HG03354 (cell line): Measurements from ENCODE around the gene NACC2.

Source experiments
- ATAC-seq: cut with Tn5 transposase; IDR thresholded peaks from one replicate; pipeline ENCODE4 v1.9.1; 2021; ENCODE audit warnings: mild to moderate bottlenecking; ENCODE audit not compliant: unreplicated experiment, poor library complexity, severe bottlenecking

The NACC2 gene

DNA sequence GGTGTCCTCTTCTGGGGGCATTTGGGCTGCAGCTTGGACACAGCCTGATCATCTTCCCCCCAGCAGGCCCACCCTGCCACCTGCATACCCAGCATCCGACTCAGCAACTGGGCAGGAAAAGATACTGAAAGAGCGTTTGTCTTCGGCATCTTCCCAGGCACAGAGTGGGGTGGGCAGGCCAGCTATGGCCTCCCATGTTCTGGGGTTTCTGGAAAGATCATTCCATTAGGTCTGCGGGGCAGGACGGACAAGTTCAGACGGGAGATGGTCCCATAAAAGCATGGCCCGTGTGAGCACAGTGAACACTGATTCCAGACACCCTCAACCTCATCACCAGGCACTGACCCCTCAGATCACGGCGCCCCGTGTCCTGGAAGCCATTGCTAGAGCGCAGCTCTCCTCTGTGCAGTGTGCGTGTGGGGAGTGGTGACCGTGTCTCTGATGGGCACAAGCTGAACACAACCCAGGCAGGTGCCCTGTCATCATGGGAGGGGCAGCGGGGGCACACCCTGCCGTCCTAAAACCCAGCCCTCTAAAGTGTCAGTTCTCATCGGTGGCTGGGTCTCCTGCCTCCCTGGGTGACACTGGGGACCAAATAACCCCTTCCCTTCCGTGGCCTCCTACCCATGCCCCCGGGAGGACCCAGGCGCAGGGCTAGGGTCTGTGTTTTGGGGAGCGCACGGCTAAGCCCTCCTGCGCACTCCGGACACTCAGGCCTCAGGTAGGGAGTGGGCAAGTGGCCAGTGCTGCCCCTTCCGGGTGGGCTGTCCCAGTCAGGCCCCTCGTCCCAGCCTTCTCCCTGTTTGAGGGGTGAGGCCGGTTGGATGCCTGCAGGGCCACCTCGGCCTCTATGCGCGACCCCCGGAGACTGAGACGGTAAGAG is 36.8 kb upstream of the NACC2 start:
- ATAC-seq: no peak

DNA sequence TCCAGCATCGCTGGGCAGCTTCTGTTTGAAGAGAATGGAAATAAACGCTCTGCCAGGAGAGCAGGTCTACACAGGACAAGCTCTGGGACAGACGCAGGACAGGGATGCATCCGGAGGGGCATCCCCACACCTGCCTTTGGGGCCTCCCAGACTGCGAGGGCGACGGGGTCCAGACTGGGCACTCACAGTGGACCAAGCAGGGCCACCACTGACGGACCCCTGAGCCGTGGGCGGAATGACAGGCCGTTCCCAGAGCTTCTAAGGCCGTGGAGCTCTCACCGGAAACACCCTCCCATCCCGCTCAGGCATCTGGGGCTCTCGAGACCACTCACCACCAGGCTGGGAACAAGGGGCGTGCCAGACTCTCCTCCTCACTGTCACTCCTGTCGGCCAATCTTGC is 34.1 kb upstream of the NACC2 start:
- no peak for ATAC-seq

DNA sequence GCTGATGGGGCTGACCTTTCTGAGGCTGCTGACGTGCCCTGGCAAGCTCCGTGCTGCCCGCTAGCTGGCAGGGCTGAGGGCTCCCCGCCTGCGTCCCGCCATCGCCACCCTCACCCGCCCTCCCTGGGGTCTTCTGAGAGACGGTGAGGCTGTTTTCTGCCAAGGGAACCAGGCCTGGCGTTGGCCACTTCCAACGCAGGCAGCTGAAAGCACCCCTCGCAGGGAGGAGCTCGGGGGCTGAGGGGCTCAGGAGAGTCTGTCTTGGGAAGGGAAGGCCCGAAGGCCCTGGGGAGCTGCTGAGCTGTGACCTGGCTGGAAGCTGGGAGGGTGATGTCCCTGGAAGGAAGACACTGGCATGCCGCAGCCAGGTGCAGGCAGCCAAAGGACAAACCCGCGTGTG is 33.3 kb upstream of the NACC2 start:
- no peak for ATAC-seq

DNA sequence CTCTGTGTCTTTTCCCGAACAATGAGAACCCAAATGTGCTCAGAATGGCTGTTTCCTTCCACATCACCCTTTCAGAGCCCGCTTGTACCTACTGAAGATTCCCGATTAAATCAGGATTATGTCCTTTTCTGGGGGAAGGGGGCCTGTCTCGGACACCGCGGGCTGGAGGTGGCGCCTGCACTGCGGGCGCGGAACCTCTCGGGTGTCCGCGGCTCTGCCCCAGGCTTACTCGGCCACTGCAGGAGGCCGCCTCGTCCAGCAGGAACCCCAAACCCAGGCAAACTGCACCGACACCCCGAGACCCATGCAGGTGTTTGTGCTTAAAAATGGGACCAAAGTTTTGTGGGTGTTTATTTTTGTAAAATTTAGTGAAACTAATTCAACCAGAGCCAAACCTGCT is 32.2 kb upstream of the NACC2 start:
- no peak for ATAC-seq

DNA sequence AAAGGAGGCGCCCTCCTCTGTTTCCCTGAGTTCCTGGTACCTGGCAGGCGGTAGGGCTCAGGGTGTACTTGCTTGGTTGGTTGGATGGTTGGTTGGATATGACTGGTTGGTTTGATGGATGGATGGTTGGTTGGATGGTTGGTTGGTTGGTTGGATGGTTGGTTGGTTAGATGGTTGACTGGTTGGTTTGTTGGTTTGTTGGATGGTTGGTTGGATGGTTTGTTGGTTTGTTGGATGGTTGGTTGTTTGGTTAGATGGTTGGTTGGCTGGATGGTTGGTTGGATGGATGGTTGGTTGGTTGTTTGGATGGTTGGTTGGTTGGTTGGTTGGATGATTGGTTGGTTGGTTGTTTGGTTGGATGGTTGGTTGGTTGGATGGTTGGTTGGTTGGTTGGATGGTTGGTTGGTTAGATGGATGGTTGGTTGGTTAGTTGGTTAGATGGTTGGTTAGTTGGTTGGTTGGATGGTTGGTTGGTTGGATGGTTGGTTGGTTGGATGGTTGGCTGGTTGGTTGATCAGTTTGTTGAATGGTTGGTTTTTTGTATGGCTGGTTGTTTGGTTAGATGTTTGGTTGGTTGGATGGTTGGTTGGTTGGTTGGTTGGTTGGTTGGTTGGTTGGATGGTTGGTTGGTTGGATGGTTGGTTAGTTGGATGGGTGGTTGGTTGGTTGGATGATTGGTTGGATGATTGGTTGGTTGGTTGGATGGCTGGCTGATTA is 30.0 kb upstream of the NACC2 start:
- ATAC-seq: no peak

DNA sequence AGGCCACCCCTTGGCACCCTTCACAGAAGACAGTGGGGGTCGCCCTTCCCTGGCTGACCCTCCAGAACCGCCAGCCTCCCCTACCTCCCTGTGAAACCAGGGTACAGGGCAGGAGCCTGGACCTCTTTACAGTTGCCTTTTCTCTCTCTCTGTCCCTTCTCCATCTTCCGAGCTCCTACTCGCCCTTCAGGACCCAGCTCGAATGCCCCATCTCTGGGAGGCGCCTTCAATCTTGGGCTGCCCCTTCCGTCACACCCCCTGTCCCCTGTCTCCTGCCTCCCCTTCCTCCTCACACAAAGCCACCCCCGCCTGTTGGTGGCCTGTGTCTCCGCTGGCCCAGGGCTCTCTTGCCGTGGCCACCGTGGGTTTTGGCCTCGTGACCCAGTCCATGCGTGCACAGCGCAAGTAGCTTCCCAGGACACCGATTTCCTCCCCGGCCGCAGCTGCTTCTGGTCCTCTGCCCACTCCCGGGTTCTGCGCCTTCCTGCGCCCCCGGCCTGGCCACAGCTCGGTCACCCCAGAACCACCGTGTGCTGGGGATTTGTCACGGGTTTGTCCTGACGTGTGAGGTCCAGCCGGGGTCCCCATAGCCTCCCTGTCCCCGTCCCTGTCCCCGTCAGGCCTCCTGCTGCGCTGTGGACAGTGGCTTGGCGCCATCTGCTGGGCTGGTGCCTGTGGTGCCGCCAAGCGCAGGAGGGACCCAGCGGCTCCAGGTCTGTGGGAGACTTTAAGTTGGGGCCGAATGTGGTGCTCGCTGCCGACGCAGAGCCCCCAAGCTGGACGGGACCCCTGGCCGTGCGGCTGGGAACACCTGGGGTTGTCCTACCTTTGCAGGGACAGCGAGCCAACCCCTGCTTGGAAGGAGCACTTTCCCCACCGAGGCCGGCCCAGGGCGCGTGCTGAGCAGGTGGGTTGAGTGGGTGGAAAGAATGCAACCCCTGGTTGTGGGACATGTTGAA is 27.6 kb upstream of the NACC2 start:
- ATAC-seq: no peak

DNA sequence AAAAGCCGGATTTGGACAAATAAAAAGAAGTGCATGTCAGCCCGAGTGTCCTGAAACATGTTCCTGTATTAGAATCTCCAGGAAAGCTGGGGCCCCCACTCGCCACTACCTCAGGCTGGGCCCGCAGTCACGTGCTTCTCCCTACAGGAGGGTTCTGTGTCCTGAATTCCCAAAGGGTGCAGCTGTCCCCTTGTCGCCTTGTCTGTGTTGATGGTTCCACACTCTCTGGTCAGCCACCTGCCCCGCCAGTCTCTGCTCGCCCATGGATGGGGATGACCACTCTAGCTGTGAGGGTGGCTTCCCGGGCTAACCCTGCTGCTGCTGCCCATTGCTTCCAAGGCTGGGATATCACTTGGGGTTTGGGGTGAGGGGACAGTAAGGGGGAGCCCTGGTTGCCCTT is 26.7 kb upstream of the NACC2 start:
- ATAC-seq: no peak

DNA sequence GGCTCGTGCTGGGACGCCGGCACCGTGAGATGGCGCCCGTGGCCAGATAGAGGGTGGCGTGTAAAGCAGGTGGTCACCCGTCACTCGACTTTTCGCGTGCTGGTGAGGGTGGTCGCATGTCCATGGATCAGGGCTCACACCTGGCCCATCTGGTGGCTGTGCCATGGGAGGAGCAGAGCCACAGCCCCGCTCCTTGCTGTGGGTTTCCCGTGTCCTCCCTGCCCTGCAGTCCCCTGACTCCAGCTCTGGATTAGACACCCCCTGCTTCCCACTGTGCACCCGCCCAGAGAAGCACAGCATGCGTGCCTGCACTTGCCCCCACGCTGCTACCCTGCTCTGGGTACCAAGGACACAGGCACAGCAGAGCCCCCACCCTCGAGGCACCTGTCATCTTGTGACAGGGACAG is 25.4 kb upstream of the NACC2 start:
- no peak for ATAC-seq

DNA sequence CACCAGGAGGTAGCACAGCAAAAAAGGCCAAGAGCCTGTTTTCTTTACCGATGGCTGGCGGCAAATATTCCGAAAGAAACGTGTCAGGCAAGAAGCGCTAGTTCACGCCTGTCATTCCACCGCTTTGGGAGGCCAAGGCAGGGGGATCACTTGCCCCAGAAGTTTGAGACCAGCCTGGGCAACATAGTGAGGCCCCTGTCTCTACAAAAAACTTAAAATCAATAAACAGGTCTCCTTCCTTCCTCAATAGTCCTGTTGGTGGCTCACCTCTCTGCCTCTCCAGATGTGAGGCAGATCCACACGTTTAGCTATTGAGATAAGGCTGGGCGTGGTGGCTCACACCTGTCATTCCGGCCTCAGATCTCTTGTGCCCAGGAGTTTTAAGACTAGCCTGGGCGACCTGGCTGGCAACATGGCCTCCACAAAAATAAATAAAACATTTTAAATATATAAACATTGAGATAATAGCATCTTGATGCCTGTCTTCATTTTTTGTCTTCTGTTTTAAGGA is 24.8 kb upstream of the NACC2 start:
- no peak for ATAC-seq

DNA sequence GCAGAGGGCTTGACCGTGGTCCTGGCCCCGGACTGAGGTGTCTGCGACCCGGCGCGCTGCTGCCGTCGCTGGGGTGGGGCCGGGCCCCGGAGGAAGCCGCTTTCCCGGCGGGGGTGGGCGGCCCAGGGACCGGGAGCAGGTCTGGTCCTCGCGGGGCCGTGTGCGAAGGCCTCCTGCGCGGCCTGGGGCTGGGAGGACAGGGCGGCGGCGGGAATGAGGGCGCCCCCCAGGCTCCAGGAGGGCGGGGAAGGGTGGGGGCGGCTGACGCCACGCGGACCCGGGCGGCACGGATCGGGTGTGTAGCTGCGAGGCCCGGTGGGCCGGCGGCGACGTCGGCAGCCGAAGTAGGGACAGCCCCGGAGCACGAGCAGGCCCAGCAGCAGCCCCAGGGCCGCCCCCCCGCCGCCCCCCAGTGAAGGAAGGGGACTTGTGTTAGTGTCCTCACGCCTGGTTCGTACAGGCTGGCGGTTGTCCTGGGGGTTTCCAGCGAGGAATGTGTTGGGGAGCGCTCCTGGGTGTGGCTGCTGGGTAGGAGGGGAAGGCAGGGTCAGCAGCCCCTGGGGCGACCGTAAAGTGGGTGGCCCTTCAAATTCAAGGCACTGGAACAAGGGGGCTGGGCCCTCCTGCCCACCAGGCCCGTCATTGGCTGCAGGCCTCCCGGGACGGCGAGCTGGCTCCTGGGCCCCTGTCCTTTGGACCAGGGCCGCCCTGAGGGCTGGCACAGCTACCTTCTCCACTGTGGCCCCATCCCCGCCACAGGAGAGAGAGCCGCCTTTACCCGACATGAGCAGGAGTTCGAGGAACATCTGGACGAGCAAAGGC is 24.2 kb upstream of the NACC2 start:
- ATAC-seq: peak; percentile 20

DNA sequence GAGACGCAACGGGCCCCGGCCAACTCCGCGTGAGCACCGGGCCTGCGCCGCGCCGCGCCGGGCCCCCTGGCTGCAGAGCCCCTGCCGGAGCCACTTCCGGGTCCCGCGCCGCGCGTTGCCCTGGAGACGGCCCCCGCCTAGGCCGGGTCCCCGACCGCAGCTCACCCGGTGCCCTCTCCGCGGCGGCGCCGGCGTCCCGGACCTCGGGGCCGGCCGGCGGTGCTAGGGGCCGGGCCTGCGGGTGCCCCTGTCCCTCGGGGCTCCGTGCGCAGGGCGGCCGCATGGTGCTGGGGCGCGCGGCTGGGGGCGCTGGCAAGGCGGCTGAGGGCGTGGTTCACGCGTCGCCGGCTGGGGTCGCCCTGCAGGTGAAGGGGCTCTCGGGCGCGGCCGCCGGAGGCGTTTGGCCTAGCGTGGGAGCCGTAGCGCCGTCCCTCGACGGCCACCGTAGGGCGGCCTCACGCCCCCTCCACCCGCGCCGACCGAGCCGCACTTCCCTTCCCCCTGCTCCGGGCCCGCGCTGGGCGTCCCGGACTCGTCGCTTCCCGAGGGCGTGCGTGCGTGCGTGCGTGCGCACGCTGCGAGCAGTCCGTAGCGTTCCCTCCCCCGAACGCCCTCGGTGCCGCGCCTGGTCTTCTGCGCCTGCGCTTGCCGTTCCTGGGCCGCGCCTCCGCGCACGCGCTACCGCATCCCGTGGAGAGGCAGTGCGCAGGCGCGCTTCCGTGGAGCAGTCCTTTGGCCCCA is 23.4 kb upstream of the NACC2 start, which contains the start of gene TMEM250:
TMEM250 (minus strand) TSS at position 556 of the 741 bp plus-strand sequence. CDS start 1,975 bp downstream, outside the sequence.
- ATAC-seq: peak; percentile 73

DNA sequence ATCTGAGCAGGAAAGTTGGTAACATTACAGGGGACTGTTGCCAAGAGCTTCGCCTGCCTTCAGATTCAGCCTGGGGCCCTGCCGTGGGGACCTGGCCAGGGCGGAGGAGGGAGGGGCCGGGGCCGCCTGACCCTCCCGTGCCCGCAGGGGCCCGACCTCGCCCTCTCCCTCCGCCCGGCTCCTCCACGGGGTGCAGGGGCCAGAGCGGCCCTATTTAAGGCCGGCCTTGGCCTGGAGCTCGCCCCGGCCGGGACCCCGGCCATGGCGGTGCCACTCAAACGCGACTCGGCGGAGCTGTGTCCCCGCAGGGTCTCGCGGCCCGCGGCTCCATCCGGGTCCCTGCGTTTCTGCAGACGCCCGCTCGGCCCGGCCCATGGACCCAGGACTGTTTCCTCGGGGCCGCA is 22.8 kb upstream of the NACC2 start:
- ATAC-seq: peak; percentile 15

DNA sequence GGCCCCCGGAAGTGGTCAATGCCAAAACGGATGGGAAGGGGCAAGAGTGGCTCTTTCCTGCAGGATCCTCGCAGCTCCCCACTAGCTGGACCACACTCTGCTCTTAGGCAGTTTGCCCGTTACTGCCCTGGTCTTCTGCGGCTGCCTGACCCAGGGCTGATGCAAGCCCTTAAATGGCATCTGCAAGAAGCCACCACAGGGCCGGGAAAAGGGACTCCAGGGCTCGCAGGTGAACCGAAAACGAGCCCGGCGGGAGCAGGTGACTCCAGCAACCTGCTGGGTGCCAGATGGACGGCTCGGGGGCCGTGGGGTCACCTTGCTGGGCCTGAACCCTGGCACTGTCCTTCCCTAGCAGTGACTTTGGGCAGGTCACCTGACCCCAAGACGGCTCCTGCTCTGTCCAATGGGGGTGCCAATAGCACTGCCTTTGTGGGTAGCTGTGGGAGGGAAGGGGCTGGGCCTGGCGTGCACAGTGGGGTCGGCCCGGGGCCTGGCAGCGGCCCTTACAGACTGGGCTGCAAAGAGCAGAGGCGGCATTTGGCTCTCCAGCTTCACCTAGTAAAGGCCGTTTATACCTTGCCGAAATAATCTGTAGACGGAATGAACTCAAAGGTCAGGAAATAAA is 22.3 kb upstream of the NACC2 start:
- ATAC-seq: no peak

DNA sequence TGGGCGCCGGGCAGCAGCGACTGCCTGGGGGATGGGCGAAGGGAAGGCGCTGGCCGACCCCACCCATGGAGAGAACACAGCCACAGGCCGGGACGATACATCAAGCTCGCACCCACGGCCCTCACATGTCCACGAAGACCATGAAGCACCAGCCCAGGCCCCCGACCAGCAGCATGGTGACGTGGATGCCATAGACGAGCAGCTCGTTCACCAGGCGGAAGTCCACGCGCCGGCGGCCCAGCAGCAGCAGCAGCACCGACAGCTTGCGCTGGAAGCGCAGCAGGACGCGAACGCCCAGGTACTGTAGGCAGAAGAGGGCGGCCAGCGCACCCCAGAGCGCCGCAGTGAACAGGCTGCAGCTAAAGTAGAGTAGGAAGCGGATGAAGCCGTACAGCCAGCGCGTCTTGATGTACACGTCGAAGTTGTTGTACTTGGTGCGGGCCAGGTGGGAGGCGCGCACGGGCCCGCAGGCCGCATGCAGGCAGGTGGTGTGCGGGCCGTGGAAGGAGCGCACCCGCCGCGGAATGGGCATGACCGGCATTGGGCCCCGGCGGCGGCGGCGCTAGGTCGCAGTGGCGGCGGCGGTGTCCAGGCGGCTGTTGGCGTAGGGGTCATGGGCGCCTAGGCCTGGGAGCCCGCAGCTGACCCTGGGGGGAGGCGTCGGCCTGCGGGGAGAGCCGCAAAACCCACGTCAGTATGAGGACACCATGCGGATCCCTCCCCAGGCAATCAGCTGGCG is 21.4 kb upstream of the NACC2 start:
- no peak for ATAC-seq

DNA sequence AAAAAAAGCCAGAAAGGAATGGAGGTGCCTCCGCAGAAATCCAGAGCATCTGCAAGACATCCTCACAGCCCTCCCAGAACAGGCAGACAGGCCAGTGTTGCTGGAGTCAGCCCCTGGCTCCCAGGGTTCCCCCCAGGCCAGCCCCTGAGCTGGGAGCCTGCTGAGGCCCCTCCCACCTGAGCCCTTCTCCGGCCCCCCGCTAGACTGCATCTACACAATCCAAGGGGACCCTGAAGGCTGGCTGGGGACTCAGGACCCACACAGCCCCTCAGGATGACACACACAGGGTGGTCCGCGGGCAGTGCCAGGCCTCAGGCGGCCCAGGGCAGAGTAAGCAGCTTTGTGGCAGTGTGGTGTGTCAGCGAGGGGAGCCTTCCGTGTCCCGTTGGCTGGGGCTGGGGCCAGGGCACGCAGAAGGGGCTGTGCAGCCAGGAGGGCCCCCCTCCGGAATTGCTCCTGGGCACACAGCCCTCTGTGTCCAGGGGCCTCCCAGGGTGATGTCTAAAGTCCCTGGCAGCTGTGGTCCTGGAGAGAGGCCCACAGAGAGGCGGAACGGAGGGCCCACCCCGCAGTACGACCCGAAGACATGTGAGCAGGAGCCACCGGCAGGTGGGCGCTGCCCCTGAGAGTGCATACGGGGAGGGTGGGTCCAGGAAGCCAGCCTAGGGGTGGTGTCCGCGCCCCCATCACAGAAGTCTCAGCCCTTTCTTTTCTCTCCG is 20.7 kb upstream of the NACC2 start:
- ATAC-seq: no peak

DNA sequence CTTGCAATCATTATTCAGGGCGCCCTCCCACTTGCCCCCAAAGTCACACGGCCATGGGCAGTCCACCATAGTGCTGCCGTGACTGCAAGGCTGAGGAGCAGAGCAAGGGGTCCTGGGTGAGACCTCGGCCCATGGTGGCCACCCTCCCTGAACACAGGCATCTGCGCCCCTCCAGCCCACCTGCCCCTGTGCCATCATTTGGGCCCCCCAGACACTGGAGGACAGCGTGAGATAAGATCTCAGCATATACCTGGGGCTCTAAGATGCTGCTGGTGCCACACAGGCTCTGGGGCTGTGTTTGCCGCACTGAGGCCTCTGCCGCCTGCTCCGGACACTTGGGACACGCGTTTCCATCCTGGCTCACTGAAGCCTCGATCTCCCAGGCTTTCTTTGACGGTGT is 20.1 kb upstream of the NACC2 start:
- no peak for ATAC-seq

DNA sequence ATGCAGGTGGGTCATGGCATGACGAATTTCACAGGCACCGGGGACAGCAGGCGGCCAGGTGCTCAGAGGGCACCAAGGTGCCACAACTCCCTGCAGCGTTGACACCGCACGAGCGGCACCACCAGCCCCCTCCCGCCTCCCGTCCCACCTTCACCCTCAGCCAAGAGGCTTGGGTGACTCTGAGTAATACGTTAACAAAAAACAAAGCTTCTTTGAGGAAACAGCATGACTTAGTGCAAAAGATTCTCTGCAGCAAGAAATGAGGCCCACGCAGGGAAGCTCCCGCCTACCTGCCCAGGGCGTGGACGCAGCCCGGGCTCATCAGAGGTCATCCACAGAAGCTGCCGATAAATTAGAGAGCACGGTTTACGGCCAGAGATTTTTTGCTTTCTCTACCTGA is 19.5 kb upstream of the NACC2 start:
- no peak for ATAC-seq
